Activated B cell treated with CpG ODN at 0.5 μM for 24 hours (primary cell): Measurements from ENCODE around the gene ANKFN1. TPM values are rescaled to one million over a fixed set of nuclear protein-coding genes. Genes with fewer than 3 reads are reported as not detected.

Experiments used
- ATAC-seq: fragments of 200-7000 bp; cut with Tn5 transposase; one replicate; pipeline ENCODE4 v1.10.0; 2021; ENCODE audit warnings: low read depth, mild to moderate bottlenecking, moderate library complexity
- CTCF ChIA-PET: fragments of 350-600 bp; sonication (Branson Sonifier 250); formaldehyde crosslinking; loops from one replicate; lab custom pipeline; 2021; ENCODE audit warnings: antibody characterized with exemption; lab: Charles Lee
- POLR2A ChIA-PET: fragments of 350-600 bp; sonication (Branson Sonifier 250); formaldehyde crosslinking; loops from one replicate; lab custom pipeline; 2021; ENCODE audit warnings: antibody characterized with exemption; lab: Charles Lee
- DNase-seq: peaks from one replicate; pipeline ENCODE4 v3.0.0; 2022
- H3K27ac Mint-ChIP-seq: one replicate; pipeline ENCODE4 v1.8.0; 2020; ENCODE audit warnings: mixed read lengths
- H3K27me3 Mint-ChIP-seq: one replicate; pipeline ENCODE4 v1.8.0; 2021; ENCODE audit warnings: mixed read lengths
- H3K36me3 Mint-ChIP-seq: one replicate; pipeline ENCODE4 v1.8.0; 2021; ENCODE audit warnings: low read depth, mixed read lengths
- H3K4me1 Mint-ChIP-seq: one replicate; pipeline ENCODE4 v1.8.0; 2021; ENCODE audit warnings: mixed read lengths
- H3K4me3 Mint-ChIP-seq: one replicate; pipeline ENCODE4 v1.8.0; 2020; ENCODE audit warnings: mild to moderate bottlenecking, mixed read lengths
- H3K9me3 Mint-ChIP-seq: one replicate; pipeline ENCODE4 v1.8.0; 2020; ENCODE audit warnings: mixed read lengths
- intact Hi-C: fragments of 100-400 bp; cut with micrococcal nuclease; formaldehyde crosslinking; loops from one replicate; pipeline ENCODE4 v1.15.1; 2024
- total RNA-seq: library from RNA; stranded (reverse); gene quantifications from 2 replicates; pipeline ENCODE4 v1.2.3, GENCODE V29; 2022
- TF ChIP-seq, protein P1 (sequence below): fragments of 200-600 bp; IDR thresholded peaks from one replicate; pipeline ENCODE4 v1.8.0; 2022; ENCODE audit warnings: antibody characterized with exemption, mild to moderate bottlenecking

Gene ANKFN1
- total RNA-seq, 1 donor from 2014 or later = not detected

- POLR2A ChIA-PET = no interaction called here
- Mint-ChIP-seq H3K36me3 (no peaks in the 10 kb centered on the region), H3K27ac (no peak overlapping the region), H3K9me3 (peaks cover 8% of the 10 kb centered on the region), H3K27me3 (no peaks in the 10 kb centered on the region), H3K4me3 (no peak overlapping the region), H3K4me1 (no peaks in the 10 kb centered on the region)
- no peak for DNase-seq
- TF ChIP-seq, protein P1, sequence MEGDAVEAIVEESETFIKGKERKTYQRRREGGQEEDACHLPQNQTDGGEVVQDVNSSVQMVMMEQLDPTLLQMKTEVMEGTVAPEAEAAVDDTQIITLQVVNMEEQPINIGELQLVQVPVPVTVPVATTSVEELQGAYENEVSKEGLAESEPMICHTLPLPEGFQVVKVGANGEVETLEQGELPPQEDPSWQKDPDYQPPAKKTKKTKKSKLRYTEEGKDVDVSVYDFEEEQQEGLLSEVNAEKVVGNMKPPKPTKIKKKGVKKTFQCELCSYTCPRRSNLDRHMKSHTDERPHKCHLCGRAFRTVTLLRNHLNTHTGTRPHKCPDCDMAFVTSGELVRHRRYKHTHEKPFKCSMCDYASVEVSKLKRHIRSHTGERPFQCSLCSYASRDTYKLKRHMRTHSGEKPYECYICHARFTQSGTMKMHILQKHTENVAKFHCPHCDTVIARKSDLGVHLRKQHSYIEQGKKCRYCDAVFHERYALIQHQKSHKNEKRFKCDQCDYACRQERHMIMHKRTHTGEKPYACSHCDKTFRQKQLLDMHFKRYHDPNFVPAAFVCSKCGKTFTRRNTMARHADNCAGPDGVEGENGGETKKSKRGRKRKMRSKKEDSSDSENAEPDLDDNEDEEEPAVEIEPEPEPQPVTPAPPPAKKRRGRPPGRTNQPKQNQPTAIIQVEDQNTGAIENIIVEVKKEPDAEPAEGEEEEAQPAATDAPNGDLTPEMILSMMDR = no peak
- intact Hi-C loops = no loop called here
- CTCF ChIA-PET = no interaction called here
- ATAC-seq = no peak
Measured at GRCh38 chr17:56231252-56231651, 78.0 kb downstream of the ANKFN1 start.

- TF ChIP-seq, protein P1 = no peak
- Mint-ChIP-seq H3K9me3 (peaks cover 8% of the 10 kb centered on the region), H3K36me3 (no peaks in the 10 kb centered on the region), H3K4me3 (no peak overlapping the region), H3K27ac (no peak overlapping the region), H3K4me1 (no peaks in the 10 kb centered on the region), H3K27me3 (no peaks in the 10 kb centered on the region)
- DNase-seq = no peak
- POLR2A ChIA-PET = no interaction called here
- intact Hi-C loops = no loop called here
- CTCF ChIA-PET = no interaction called here
- ATAC-seq = no peak
Measured at GRCh38 chr17:56231693-56232092, 78.4 kb downstream of the ANKFN1 start.

DNA sequence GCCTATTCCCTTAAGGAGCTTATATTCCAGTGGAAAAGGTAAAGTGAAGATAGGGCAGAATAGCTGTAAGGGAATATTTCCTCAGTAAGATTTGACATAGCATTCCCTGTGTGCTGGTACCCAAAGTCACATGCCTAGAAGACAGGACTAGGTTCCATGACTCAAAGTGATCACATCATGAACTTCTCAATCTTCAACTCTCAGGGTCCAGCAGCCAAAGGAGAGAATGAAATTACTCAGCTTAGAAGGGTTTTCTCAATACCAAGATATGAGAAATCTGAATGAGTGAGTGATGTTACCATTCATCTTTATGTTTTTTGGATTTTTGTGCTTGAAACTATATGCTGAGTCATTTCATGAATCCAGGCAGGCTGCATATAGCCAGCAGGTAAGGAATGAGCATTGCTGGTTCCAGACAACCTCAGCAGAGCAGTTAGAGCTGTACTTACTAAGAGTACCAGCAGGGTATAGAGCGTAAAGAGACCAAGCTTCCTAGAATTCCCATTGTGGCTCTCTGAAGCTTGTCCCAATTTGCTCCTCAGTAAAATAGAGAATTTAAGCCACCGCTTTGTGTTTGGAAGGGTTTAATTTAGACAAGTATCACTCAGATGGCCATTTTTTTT lies 91.1 kb downstream of the ANKFN1 start:
- Mint-ChIP-seq H3K4me3 (no peak overlapping the region), H3K27ac (no peak overlapping the region), H3K4me1 (no peaks in the 10 kb centered on the region), H3K36me3 (no peaks in the 10 kb centered on the region), H3K27me3 (no peaks in the 10 kb centered on the region), H3K9me3 (no peaks in the 10 kb centered on the region)
- TF ChIP-seq, protein P1 = no peak
- CTCF ChIA-PET = no interaction called here
- intact Hi-C loops = no loop called here
- POLR2A ChIA-PET = no interaction called here
- DNase-seq = no peak
- ATAC-seq = no peak

DNA sequence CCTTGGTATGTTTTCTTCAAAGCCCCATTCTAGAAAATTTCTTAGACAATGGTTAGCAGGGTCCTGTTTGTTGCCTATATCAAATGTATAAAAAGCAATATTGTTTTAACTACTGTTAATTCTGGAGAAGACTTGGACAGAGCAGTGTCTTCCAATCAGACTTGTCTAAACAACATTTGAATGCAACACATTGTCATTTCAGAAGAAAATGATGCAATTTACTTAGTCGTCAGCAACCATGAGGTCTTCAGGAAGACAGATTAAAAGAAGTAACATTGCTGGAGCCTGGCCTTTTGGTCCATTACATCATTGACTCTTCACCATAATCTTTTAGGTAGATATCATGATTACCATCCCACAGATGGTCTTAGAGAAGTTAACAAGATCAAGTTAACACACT lies 94.5 kb downstream of the ANKFN1 start:
- ChIA-PET CTCF (no interaction called here), POLR2A (no interaction called here)
- no peaks in the 10 kb centered on the region for H3K4me1 Mint-ChIP-seq
- H3K27me3 Mint-ChIP-seq = no peaks in the 10 kb centered on the region
- H3K4me3 Mint-ChIP-seq = no peak overlapping the region
- intact Hi-C loops = no loop called here
- H3K9me3 Mint-ChIP-seq = no peaks in the 10 kb centered on the region
- no peak overlapping the region for H3K27ac Mint-ChIP-seq
- no peaks in the 10 kb centered on the region for H3K36me3 Mint-ChIP-seq
- TF ChIP-seq, protein P1 = no peak
- DNase-seq (no peak), ATAC-seq (no peak)

- TF ChIP-seq, protein P1 = no peak
- no peak for ATAC-seq
- Mint-ChIP-seq H3K4me3 (no peak overlapping the region), H3K36me3 (no peaks in the 10 kb centered on the region), H3K27ac (no peak overlapping the region), H3K27me3 (no peaks in the 10 kb centered on the region), H3K9me3 (no peaks in the 10 kb centered on the region), H3K4me1 (no peaks in the 10 kb centered on the region)
- POLR2A ChIA-PET = no interaction called here
- intact Hi-C loops = no loop called here
- DNase-seq = no peak
- CTCF ChIA-PET = no interaction called here
Measured at GRCh38 chr17:56257075-56257474, 103.8 kb downstream of the ANKFN1 start.
